Ishikawa (cell line): ENCODE results near the gene CACHD1.

Experiments used
- CEBPB ChIP-seq: IDR thresholded peaks from 2 replicates; pipeline ENCODE4 v1.6.1; 2012
- CREB1 ChIP-seq: IDR thresholded peaks from 2 replicates; pipeline ENCODE4 v1.6.1; 2012; ENCODE audit warnings: low read depth
- EGR1 ChIP-seq: IDR thresholded peaks from 2 replicates; pipeline ENCODE4 v1.6.1; 2012
- EP300 ChIP-seq: IDR thresholded peaks from 2 replicates; pipeline ENCODE4 v1.6.1; 2012; ENCODE audit warnings: borderline replicate concordance
- RAD21 ChIP-seq: IDR thresholded peaks from 2 replicates; pipeline ENCODE4 v1.6.1; 2012; ENCODE audit warnings: low read depth
- TAF1 ChIP-seq: IDR thresholded peaks from 2 replicates; pipeline ENCODE4 v1.6.1; 2012; ENCODE audit warnings: low read depth, mild to moderate bottlenecking
- YY1 ChIP-seq: IDR thresholded peaks from 2 replicates; pipeline ENCODE4 v1.6.1; 2012; ENCODE audit warnings: low read depth
- ZBTB7A ChIP-seq: IDR thresholded peaks from 2 replicates; pipeline ENCODE4 v1.6.1; 2012; ENCODE audit warnings: low read depth
- TF ChIP-seq, protein P1 (sequence below): IDR thresholded peaks from 2 replicates; pipeline ENCODE4 v1.6.1; 2012; ENCODE audit warnings: low read depth, mild to moderate bottlenecking

DNA sequence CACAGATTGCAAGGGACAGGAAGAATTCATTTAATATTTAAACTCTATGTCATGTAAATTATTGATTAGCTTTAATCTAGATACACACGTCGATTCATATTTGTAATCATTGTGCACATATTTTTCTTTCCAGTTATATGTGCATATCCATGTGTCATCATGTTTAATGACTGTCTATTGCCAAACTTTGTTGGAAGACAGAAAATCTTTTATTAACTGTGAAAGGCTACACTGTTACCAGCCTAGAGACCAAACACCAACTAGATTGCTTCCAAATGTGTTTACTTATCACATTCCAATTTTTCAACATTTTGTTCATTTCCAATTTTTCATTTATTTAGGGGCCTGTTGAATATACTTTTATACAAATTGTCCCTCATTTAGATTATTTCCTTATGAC lies 43.2 kb upstream of the CACHD1 start:
- TF ChIP-seq EGR1: no peak
- no peak for TF ChIP-seq RAD21
- TF ChIP-seq, protein P1, sequence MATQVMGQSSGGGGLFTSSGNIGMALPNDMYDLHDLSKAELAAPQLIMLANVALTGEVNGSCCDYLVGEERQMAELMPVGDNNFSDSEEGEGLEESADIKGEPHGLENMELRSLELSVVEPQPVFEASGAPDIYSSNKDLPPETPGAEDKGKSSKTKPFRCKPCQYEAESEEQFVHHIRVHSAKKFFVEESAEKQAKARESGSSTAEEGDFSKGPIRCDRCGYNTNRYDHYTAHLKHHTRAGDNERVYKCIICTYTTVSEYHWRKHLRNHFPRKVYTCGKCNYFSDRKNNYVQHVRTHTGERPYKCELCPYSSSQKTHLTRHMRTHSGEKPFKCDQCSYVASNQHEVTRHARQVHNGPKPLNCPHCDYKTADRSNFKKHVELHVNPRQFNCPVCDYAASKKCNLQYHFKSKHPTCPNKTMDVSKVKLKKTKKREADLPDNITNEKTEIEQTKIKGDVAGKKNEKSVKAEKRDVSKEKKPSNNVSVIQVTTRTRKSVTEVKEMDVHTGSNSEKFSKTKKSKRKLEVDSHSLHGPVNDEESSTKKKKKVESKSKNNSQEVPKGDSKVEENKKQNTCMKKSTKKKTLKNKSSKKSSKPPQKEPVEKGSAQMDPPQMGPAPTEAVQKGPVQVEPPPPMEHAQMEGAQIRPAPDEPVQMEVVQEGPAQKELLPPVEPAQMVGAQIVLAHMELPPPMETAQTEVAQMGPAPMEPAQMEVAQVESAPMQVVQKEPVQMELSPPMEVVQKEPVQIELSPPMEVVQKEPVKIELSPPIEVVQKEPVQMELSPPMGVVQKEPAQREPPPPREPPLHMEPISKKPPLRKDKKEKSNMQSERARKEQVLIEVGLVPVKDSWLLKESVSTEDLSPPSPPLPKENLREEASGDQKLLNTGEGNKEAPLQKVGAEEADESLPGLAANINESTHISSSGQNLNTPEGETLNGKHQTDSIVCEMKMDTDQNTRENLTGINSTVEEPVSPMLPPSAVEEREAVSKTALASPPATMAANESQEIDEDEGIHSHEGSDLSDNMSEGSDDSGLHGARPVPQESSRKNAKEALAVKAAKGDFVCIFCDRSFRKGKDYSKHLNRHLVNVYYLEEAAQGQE: no peak
- TF ChIP-seq CEBPB: no peak
- no peak for TF ChIP-seq YY1
- TF ChIP-seq CREB1: no peak
- no peak for TF ChIP-seq TAF1
- TF ChIP-seq EP300: no peak
- TF ChIP-seq ZBTB7A: no peak
